AG10803 (cell line): ENCODE measurements around the gene ABCA12.

Experiments
- DNase-seq: peaks from one replicate; pipeline ENCODE4 v3.0.0; 2010; ENCODE audit warnings: low read depth
- H3K4me3 ChIP-seq: 2 replicates; pipeline ENCODE4 v1.5.1; 2011; ENCODE audit warnings: mild to moderate bottlenecking, low read length, control low read depth
- TF ChIP-seq, protein P1 (sequence below): conservative IDR thresholded peaks from 2 replicates; pipeline ENCODE4 v1.5.1; 2011; ENCODE audit warnings: mild to moderate bottlenecking, low read length, control low read depth, inconsistent platforms

The ABCA12 gene

DNA sequence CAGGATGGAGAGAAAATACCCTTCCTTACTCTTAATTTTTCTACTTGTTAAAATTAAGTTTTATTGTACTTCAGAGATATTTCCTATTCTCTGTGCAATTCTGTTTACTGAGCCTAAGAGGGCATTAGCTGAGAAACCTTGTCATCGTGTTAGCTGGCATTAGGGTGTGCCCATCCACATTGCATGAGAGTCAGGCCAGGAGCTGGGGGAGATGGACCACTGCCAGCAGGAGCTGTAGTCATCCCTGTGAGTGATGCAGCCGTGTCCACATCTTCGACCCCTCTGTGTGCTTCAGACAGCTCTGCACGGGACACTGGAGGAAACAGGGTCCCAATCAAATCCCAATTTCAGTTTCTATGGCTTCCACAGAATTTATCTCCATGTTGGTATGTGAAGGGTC is 34.2 kb downstream of the ABCA12 start:
- no peak overlapping the region for H3K4me3 ChIP-seq
- no peak for DNase-seq
- TF ChIP-seq, protein P1, sequence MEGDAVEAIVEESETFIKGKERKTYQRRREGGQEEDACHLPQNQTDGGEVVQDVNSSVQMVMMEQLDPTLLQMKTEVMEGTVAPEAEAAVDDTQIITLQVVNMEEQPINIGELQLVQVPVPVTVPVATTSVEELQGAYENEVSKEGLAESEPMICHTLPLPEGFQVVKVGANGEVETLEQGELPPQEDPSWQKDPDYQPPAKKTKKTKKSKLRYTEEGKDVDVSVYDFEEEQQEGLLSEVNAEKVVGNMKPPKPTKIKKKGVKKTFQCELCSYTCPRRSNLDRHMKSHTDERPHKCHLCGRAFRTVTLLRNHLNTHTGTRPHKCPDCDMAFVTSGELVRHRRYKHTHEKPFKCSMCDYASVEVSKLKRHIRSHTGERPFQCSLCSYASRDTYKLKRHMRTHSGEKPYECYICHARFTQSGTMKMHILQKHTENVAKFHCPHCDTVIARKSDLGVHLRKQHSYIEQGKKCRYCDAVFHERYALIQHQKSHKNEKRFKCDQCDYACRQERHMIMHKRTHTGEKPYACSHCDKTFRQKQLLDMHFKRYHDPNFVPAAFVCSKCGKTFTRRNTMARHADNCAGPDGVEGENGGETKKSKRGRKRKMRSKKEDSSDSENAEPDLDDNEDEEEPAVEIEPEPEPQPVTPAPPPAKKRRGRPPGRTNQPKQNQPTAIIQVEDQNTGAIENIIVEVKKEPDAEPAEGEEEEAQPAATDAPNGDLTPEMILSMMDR = no peak

DNA sequence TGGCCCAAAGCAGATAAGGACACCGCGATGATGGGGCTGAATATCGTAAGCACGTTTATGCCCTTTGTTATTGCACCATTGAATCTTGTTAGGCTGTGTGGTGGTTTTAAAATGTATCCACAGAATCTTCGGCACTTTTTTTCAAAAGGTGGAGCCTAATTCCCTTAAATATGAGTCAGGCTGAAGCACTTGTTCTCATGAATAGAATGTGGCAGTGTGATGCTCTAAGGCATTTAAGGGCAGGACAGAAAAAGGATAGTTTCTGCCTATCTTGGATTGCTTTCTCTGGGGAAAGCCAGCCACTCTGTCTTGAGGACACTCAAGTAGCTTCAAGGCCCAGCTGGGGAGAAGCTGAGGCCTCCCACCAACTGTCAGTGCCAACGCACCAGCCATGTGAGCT is 39.6 kb downstream of the ABCA12 start:
- no peak for DNase-seq
- TF ChIP-seq, protein P1 = no peak
- H3K4me3 ChIP-seq = no peak overlapping the region

DNA sequence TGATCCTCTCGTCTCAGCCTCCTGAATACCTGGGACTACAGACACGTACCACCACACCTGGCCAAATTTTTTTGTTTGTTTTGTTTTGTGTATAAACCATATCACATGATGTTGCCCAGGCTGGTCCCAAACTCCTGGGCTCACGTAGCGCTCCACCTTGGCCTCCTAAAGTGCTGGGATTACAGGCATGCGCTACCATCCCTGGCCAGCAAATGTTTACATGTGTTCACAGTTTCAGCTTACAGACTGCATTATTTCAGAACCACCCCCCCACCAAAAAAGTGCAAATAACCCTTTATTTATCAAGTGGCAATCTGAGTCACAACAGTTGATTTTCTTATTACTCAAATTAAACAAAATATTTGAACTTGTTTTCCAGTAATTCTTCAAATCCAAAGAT is 54.3 kb downstream of the ABCA12 start:
- no peak for DNase-seq
- H3K4me3 ChIP-seq = no peak overlapping the region
- TF ChIP-seq, protein P1 = no peak

DNA sequence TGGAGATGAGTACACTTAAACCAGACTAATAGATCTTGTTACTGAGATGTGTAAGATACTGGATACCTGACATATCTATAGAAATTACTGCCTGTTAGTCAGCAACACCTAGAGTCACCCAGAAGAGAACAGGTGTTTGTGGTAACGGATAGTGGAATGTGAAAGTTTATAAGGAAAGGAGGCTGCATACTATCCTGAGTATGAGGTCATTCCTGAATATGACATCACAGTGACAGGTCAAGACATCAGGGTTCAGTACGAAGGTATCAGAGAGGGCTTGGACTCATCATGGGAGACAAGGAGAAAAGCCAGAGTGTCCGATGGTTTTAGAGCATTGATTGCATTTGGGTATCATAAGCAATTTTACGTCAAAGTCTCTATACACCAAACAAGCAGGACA is 55.3 kb downstream of the ABCA12 start:
- no peak overlapping the region for H3K4me3 ChIP-seq
- TF ChIP-seq, protein P1 = no peak
- DNase-seq = no peak

DNA sequence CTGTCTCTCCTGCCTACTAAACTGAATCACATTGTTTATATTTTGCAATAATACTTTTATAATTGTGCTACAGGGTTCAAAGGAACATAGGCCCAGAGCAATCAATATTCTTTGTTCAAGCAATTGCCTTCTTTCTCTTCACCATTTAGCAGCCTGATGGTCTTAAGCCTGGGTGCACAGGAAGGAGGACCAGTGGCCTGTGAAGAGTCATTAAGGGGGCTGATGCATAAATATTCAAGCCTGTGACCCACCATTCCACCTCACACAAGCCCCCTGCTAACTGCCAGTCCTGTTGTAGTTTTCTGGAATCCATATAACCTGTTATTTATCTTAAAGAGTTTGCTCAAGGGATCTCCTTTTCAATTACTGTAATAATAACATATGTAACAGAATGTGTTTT is 56.0 kb downstream of the ABCA12 start:
- no peak overlapping the region for H3K4me3 ChIP-seq
- DNase-seq = no peak
- TF ChIP-seq, protein P1 = no peak

DNA sequence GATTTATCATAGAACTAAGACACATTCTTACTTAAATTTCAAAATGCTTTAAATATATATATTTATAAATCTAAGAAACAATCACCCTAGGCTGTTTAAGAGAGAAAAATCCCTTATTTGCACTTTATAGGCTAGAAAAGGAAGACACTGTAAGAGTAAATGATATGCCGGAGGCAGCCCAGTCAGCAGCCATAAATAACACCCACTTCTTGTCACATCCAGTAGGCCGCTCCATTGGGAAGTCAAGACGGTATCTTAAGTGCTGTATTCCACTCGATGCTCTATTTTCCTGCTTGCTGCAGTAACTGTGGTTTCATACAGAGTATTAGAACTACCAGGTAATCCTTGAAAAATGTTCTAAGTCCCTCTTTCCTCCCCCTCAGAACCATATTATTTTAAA is 57.9 kb downstream of the ABCA12 start:
- H3K4me3 ChIP-seq = no peak overlapping the region
- TF ChIP-seq, protein P1 = no peak
- DNase-seq = no peak

DNA sequence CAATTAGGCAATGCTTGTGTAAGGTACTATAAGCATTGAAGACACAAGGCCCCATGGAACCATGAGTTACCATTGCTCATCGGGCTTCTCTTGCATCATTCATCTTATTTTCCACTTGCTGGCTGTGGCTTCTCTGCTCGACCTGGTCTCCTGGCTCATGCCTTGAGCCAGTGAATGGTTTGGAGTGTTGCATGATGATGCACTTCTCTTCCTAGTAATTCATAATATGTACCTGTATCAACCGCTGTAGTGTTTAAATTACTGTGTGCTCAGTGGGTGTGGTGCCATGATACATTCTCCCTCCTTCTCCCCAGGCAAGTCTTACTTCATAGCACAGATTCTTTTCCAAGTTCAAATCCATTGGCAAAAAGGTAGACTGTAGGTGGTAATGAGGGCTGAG is 66.8 kb downstream of the ABCA12 start:
- DNase-seq = no peak

More for the DNA sequence above, 66.8 kb downstream of the ABCA12 start:
- TF ChIP-seq, protein P1 = no peak
- H3K4me3 ChIP-seq = no peak overlapping the region
